ENCODE data around the gene DDX59.

GRCh38 chr1:200708161-200708560 is 38.5 kb upstream of the DDX59 start:
- TF ChIP-seq RAD21 (IDR thresholded peaks at IDR 0.05; ENCODE audit: low read depth): no peak
- TF ChIP-seq POLR2AphosphoS5 (IDR thresholded peaks at IDR 0.05; ENCODE audit: low read depth, low read length): no peak
- TF ChIP-seq CTCF (IDR thresholded peaks at IDR 0.05 in 2 of 3, conservative IDR thresholded peaks at IDR 0.05 in 1 of 3; ENCODE audit: borderline replicate concordance in 1 of 3, insufficient read depth in 1 of 3, low read depth in 2 of 3, low read length in 2 of 3): no peak
- no peak for TF ChIP-seq ZBTB33 (IDR thresholded peaks at IDR 0.05; ENCODE audit: extremely low read depth, insufficient replicate concordance, low read length)
